DMS114 treated with DMSO at 0.1 percent for 48 hours (cell line): ENCODE results near the gene CBLN1.
"Not testable (repeated sequence)": the region's sequence is repeated elsewhere in the genome, so short reads cannot be mapped to it uniquely, and the experiment has no call there.

Experiments
- DNase-seq: peaks from one replicate; lab custom pipeline; 2025; ENCODE audit not compliant: unreplicated experiment; lab: John Stamatoyannopoulos, UW

Gene CBLN1

DNA sequence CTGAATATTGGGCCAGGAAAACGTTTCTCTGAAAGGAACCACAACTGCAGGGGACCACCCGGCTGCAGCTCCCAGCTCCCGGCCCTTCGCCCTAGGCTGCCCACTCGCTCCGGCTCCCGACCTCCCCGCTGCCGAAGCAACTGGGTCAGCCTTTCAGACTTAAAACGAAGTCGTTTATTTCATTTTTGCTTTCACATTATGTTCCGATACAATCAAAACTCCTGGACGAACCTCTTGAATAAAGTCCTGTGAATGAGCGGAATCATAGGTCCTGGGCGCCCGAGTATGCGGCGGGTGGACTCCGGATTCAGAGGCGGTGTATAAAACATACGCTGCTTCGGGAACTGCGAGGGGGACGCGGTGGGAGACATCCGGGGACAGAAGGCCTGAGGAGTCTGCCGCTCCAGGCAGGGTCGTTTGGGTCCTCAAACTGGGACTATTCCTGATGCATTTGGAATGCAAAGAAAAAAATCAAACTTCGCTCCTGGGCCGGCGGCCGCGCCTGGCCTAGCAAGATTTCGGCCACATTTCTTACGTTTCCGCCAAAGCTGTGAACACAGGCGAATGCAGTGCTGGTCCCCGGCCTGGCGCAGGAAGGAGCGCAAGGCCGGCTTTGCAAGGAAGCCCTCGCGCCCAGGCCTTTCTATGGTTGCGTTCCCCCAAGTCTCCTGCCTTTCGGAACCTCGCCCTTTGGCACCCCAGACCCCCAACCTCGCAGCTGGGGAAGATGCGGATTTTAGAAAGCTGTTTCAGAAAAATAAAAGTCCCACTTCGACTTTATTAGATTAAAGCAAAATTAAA, 3.7 kb downstream of the CBLN1 start:
- DNase-seq = no peak

DNA sequence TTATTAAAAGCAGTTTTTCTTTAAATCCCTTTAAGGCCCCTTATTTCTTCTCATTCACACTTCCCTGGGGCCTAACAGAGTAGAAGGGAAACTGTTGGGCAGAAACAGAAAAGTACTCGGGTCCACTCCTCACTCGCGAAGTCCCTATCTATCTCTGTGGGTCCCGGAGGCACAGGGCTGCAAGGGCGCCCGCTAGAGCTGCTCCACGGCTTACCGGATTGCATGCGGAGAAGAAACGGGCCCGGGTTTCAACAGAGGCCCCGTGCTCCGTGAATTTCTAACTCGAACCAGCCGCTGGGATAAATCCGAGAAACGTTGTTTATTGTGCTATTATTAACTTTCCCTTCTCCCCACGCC, 4.3 kb downstream of the CBLN1 start:
- DNase-seq = no peak

DNA sequence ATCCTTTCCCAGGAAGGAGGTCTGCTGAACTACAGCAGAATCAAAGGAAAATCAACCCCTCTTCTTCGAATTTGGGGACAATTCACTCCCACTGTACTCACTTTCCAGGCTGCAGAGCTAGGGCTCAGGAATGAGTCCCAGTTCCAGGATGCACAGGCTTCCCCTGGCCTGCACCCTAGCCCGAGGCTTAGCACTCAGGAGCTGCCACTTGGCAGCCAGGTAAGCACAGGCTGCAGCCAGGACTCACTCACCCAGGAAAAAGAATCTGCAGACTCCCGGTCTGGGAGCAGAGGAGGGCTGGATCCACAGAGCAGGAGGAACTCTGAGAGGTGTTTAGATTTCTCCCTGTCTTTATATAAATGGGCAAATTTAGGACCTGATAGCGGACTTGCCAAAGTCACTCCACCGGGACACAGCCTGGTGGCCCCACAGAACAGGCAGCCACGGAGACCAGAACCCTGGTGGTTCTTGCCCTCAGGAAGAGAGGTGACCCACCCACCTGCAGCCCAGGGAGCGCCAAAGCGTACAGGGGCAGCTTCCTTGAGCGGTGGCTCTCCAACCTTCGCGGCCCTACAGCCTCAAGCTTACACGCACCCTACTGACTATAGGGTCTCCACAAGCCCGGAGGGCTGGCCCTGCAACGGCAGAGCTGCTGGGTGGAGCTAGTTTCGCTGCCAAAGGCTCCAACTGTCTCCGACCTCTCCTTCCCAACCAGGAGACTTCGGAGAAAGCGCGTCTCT, 4.8 kb downstream of the CBLN1 start:
- DNase-seq = no peak

DNA sequence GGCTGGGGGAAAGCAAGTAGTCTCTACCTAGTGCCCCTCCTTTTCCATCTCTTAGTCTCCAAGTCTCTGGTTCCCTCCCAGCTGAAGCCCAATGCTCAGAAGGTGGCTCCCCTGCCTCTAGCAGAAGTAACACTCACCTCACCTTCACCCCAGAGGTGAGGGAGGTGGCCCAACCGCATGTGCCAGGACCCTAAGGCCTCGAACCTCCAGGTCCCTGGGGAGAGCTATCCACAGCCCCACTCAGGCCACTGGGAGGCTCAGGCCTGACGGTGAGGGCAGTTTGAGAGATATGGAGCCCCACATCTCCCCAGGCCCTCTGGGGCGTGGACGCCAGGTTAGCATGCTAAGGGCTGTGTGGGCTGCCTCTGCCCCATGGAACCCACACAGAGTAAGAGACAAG, 5.8 kb downstream of the CBLN1 start:
- DNase-seq = no peak

DNA sequence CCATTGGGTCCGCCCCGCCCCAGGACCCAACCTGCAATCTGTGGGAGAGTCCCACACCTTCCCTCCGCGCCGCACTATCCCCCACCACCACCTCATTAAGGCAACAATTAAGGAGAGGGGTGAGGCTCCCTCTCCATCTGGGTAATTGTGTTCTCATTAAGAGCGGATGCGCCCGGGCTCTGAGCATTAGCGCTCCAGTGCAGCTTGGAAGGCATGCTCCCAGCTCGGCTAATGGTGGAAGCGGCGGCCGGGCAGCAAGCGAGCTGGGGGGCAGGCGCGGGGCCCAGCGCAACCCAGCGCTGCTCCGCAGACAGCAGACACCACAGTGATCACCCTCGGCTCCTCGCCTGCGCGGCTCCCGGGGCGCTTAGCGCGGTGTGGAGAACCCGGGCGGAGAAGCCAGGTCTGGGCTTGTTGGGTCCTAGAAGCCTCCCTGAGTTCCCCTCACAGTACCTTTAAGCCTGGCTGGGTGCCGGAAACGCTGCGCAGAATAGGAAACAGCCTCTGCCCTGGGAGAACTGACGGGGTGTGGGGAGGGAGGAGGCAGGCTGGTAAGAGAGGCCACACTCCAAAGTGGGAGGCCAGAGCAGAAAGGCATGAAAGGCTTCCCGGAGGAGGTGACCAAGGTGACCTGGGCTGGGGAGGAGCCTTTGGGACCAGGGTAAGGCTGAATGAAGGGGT, 6.4 kb downstream of the CBLN1 start:
- no peak for DNase-seq

DNA sequence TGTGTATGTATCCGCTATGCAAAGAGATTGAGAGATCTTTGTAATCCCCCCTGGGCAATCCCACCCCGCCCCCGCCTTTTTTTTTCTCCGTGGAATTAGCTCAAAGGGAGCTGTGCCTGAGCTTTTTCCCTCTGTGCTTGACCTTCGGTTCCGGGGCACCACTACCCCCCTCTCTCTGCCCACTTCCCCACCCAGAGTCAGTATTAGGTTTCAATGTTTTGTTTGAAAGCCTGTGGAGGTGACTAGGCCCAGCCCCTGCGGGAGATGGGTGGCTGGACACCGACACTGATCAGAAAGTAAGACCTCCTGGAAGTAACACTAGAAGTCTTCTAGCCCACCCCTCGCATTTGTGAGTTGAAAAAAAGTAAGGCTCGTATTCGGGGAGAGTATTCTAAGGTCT, 7.0 kb downstream of the CBLN1 start:
- no peak for DNase-seq

DNA sequence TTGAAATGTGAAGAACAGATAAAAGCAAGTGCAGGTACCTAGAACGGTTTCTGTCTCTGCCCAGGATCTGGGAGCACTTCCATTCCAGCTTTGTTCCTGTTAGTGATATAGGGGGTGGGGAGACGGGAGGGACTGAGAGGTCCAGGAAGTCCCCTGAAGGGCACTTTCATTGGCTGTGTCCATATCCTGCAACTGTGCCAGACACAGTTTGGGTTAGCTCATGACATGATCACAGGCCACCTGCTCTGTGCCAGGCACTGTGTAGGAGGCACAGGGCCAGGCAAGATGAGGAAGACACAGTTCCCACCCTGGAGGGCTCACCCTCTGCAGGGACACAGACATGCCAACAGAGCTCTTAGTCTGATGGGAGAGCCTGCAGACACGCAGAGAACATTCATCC, 7.9 kb downstream of the CBLN1 start:
- no peak for DNase-seq

DNA sequence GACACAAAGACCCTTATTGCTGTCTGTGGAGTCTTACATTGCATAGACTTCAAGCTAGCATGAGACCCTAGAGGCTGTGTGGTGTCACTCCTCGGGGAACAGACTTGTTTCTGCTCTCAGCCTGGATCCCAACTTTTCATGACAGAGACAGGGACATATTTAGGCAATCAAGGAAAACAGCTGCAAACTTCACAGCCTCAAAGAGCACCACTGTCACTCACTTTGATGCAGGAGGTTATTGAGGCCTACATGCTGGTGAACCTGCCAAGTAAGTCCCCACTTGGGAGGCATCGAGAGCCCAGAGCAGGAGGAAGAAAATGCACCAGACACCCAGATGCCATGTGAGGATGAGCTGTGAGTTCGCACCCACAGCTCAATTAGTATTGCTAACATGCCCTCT, 10.3 kb downstream of the CBLN1 start:
- DNase-seq = no peak

DNA sequence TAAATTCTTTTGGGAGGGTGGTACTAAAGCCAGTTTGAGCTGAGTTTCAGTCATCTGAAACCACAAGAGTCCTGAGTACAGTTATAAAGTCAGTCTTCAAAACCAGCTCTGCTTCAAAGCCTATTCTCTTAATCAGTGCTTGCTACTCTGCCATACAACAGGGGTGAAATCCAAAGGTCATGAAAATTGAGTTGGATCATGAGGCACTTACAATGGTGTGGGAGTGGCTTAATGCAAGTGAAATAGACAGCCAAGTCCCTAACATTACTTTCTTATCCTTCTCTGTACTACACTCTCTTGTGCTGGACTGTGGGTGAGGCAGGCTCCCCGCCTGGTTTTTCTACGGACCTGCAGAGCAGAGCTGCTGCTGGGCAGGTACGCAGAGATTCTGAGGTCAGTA, 12.4 kb downstream of the CBLN1 start:
- no peak for DNase-seq

DNA sequence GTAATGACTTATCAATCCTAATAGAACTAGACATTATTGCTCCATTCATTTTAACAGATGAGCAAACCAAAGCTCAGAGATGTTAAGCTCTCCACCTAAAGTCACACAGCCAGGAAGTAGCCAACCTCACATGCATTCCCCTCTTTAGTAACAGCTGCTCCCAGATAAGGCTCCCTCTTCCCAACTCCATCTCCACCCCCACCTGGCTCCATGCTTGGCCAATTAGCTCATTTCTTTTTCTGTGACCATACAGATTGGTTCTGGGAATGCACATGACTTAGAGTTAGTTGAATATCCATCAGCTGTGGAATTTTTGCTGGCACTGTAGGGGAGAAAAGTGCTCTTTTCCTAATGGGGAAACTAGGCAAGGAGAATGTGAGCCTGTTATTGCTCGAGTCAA, 13.0 kb downstream of the CBLN1 start:
- no peak for DNase-seq

DNA sequence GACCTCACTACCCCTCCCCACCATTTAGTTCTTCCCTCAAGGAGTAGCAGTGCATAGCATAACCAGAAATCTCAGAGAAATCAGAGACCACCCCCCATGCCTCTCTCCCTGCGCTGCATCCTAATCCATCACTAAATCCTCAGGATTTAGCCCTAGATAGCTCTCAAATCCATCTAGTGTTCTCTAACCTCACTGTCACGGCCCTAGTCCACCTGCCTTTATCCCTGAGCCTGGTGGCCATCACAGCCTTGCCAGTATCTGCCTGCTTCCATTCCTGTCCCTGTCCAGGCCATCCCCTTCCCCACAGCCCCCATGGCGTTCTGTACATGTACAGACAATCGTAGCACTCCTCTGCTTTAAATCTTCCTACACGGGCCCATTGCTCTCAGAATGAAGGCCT, 19.1 kb downstream of the CBLN1 start:
- DNase-seq = no peak

DNA sequence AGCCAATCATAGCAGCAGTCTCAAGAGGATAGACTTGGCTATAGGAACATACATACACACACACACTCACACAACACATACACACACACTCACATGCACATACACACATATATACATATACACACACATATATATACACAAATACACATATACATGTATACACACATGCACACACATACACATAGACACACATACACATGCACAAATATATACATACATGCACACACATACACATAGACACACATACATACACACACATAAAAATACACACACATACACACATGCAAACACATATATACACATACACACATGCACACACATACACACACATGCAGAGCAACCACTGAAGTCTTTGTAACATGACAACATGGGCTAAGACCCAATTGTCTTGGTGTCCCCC, 19.7 kb downstream of the CBLN1 start:
- no peak for DNase-seq

DNA sequence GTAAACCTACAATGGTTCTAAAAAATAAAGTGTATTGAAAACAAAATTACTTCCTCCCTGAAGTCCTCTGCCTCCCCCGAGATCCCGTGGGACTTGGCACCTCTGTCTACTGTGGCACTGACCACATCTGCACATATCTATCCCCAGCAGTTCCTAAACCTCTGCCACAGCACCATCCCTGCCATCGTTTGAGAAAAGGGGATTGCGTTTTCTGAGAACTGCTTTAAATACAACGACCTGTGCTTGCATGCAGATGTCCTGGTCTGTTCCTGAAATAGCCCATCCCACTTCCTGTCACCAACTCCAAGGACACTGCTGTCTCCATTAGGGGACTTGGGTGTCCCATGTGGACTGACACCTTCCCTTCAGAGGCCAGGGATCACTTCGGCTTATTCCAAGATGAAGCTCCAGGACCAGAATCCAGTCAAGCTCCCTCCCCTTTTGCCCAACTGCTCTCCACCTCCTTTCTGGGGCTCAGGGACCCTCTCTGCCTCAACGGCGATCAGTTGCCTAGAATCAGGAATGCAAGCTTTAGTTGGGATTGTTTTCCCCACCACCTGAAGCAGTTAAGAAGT, 20.6 kb downstream of the CBLN1 start:
- DNase-seq = no peak

DNA sequence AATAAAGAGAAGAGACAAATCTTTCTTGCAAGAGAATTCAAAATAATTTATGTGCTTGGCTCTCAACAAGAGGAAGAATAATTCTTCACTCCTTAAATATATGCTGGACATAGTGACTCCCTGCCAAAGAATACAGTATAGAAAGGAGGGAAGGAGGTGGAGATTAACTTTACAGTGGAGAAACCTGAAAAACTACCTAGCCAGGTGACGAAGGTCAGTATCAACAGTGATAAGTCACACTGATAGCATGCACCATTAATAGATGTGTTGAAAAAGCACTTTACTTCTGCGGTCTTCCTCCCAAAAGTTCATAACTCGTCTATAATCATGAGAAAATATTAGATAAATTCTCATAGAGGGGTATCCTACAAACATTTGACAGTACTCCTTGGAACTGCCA, 21.4 kb downstream of the CBLN1 start:
- no peak for DNase-seq

DNA sequence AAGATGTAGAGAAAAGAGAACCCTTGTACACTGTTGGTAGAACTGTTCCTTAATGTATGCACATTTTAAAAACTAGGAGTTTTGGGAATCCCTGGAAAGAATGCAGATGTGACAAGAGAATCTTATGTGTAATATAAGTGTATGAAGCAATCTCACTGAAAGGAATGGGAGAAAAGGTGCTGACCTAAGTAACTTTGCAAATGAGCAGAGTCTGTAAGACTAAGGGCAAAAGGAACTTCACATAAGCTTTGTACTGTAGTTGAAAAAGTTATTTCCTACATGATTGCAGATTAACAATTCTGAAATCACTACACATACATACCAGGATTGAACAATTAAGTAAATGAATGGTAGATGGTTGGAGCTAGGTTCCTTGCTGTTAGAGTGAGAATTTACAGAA, 22.3 kb downstream of the CBLN1 start:
- DNase-seq = no peak

DNA sequence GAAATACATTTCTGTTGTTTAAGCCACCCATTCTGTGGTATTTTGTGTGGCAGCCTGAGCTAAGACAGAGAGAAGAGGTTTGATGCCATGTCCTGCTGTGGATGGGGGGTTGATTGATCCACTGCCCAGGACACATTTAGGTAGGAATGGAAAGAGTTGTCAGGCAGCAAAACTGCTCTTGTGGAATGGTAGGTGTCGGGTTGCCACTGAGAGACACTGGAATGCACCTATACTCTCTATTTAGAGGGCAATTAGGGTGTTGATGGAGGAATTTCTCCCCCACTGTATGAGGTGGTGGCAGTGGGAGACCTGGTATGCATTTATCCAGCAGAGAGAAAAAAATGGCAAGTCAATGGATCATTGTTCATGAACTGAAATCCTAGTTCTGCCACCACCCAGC, 30.9 kb downstream of the CBLN1 start:
- no peak for DNase-seq

DNA sequence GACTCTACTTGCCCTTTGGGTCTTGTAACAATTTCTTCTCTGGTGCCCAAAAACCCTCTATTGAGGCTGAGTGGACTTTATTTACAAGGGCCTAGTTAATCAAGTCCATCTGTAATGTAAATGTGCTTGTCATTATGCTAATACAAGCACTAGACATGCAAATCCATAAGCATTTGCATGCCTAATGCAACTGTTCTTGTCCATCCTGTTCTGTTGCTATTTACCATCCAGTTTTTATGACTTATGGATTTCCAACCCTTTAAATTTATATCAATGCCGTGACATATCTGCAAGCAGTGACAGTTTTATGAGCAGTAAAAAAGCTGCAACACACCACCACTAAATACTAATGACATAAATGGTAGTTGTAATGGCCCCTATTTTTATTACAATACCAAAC, 33.4 kb downstream of the CBLN1 start:
- no peak for DNase-seq

DNA sequence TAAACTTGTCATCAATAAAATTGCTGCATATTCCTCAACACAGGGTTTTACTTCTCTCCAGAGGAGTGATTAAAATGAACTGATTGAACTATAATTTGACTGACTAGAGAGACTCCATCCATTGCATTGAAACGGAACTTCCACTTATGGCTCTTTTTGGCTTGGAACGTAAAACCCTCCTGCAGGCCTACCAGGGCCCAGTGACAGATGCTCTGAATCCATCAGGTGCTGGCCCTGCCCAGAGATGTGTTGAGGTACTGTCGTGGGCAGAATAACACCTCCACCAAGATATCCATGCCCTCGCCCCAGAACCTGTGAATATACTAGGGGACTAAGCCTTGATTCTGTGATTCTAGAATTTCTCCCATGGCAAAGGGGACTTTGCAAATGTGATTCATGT, 45.4 kb downstream of the CBLN1 start:
- no peak for DNase-seq

DNA sequence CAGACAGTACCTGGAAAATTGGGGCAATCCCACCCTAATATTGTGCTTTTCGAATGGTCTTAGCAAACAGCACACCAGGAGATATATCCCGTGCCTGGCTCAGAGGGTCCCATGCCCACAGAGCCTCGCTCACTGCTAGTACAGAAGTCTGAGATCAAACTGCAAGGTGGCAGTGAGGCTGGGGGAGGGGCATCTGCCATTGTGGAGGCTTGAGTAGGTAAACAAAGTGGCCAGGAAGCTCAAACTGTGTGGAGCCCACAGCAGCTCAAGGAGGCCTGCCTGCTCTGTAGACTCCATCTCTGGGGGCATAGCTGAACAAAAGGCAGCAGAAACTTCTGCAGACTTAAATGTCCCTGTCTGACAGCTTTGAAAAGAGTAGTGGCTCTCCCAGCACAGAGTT, 53.3 kb downstream of the CBLN1 start:
- not testable (repeated sequence) for DNase-seq
